GM12878 (cell line): ENCODE measurements around the gene GAMT. TPM values are rescaled to one million over a fixed set of nuclear protein-coding genes. Genes with fewer than 3 reads are reported as not detected.

Experiments
- ATAC-seq: fragments of 200-7000 bp; cut with Tn5 transposase; 3 replicates; pipeline ENCODE4 v1.9.1; 2020; ENCODE audit warnings: mild to moderate bottlenecking, moderate library complexity
- BruUV-seq: library from RNA; stranded (reverse); fragments of 400-500 nt; replicated peaks from 2 replicates; lab custom pipeline; 2021; lab: Mats Ljungman, UMichigan
- CTCF ChIA-PET: fragments of 300-600 bp; sonication (Branson Sonifier 250); formaldehyde crosslinking; extraction: SDS; loops from one replicate; lab custom pipeline; 2021; ENCODE audit warnings: inconsistent platforms; lab: Yijun Ruan, JAX
- POLR2A ChIA-PET: fragments of 350-600 bp; formaldehyde crosslinking; extraction: SDS; loops from one replicate; lab custom pipeline; 2021; ENCODE audit warnings: inconsistent platforms; lab: Charles Lee
- RAD21 ChIA-PET: fragments of 300-600 bp; sonication (Branson Sonifier 250); formaldehyde crosslinking; loops from one replicate; lab custom pipeline; 2023; ENCODE audit warnings: antibody characterized with exemption; ENCODE audit not compliant: unreplicated experiment; lab: Charles Lee
- SMC1A ChIA-PET: fragments of 300-600 bp; sonication (Branson Sonifier 250); formaldehyde crosslinking; loops from one replicate; lab custom pipeline; 2023; ENCODE audit not compliant: unreplicated experiment, uncharacterized antibody; lab: Charles Lee
- DNase-seq: peaks from one replicate; pipeline ENCODE4 v3.0.0-alpha.2; 2011; ENCODE audit warnings: low read depth, low spot score
- FAIRE-seq: peaks from 3 replicates; lab custom pipeline; 2011; peaks lifted over from hg19 to GRCh38; lab: Jason Lieb, UNC
- H2AFZ ChIP-seq: 2 replicates; pipeline ENCODE4 v1.6.0; 2011; ENCODE audit warnings: low read depth, low read length, control low read depth; ENCODE audit not compliant: control insufficient read depth
- H3K27ac ChIP-seq: 2 replicates; pipeline ENCODE4 v1.5.1; 2011; ENCODE audit warnings: control low read depth; ENCODE audit not compliant: control insufficient read depth, insufficient read depth
- H3K27me3 ChIP-seq, 2 experiments: replicated peaks in 1 of 2; 2 replicates each; pipeline versions ENCODE4 v1.6.0 to v1.6.1; 2011; ENCODE audit warnings: low read length in 1 of 2; ENCODE audit not compliant: control insufficient read depth in 2 of 2, insufficient read depth in 2 of 2
- H3K36me3 ChIP-seq, 2 experiments: 2 replicates each; pipeline ENCODE4 v1.5.1; 2011; ENCODE audit warnings: low read length in 1 of 2; ENCODE audit not compliant: control insufficient read depth in 2 of 2, insufficient read depth in 2 of 2
- H3K4me1 ChIP-seq: 2 replicates; pipeline ENCODE4 v1.6.1; 2011; ENCODE audit warnings: mild to moderate bottlenecking, low read length, moderate library complexity, mixed read lengths; ENCODE audit not compliant: control insufficient read depth, insufficient read depth
- H3K4me2 ChIP-seq: 2 replicates; pipeline ENCODE4 v1.6.0; 2011; ENCODE audit warnings: control low read depth; ENCODE audit not compliant: control insufficient read depth, insufficient read depth
- H3K4me3 ChIP-seq: fragments of 200-600 bp; sonication (generic); 2 replicates; pipeline ENCODE4 v1.5.1; 2016
- H3K79me2 ChIP-seq: 2 replicates; pipeline ENCODE4 v1.6.0; 2011; ENCODE audit warnings: low read length; ENCODE audit not compliant: control insufficient read depth, insufficient read depth
- H3K9ac ChIP-seq: 2 replicates; pipeline ENCODE4 v1.8.0; 2011; ENCODE audit warnings: low read length, control low read depth, mixed read lengths; ENCODE audit not compliant: control insufficient read depth, insufficient read depth
- H3K9me3 ChIP-seq: replicated peaks from 3 replicates; pipeline ENCODE4 v1.5.1; 2011; ENCODE audit warnings: mild to moderate bottlenecking, low read length; ENCODE audit not compliant: control insufficient read depth, insufficient read depth
- H4K20me1 ChIP-seq: 2 replicates; pipeline ENCODE4 v1.6.0; 2011; ENCODE audit not compliant: control insufficient read depth, insufficient read depth
- CEBPB ChIP-seq, 2 experiments: fragments of 150-350 bp in 1 of 2; IDR thresholded peaks; 2 replicates each; pipeline ENCODE4 v1.6.1; 2012 to 2014; ENCODE audit warnings: low read depth in 2 of 2, low read length in 2 of 2, borderline replicate concordance in 1 of 2, inconsistent platforms in 1 of 2
- CHD4 ChIP-seq: fragments of 200-600 bp; sonication (generic); IDR thresholded peaks from 2 replicates; pipeline ENCODE4 v1.6.1; 2016; ENCODE audit warnings: mild to moderate bottlenecking
- EGR1 ChIP-seq, 2 experiments: IDR thresholded peaks; 1 replicate in 1 of 2; 2 replicates in 1 of 2; pipeline ENCODE4 v1.6.1; 2011 to 2012; ENCODE audit warnings: low read depth in 2 of 2, low read length in 2 of 2, borderline replicate concordance in 1 of 2, mild to moderate bottlenecking in 1 of 2, moderate library complexity in 1 of 2
- ETV6 ChIP-seq, 2 experiments: fragments of 450-650 bp in 1 of 2; IDR thresholded peaks in 1 of 2; conservative IDR thresholded peaks in 1 of 2; 2 replicates each; pipeline ENCODE4 v1.6.1; 2014; ENCODE audit warnings: antibody characterized with exemption in 1 of 2, borderline replicate concordance in 1 of 2, low read depth in 1 of 2, mild to moderate bottlenecking in 1 of 2, moderate library complexity in 1 of 2
- EZH2 ChIP-seq: IDR thresholded peaks from 2 replicates; pipeline ENCODE4 v1.6.1; 2012; ENCODE audit warnings: low read depth, mild to moderate bottlenecking, control low read depth, inconsistent platforms, low read length, borderline replicate concordance; ENCODE audit not compliant: control insufficient read depth
- IKZF1 ChIP-seq: fragments of 450-650 bp; conservative IDR thresholded peaks from 2 replicates; pipeline ENCODE4 v1.6.1; 2017; ENCODE audit warnings: antibody characterized with exemption, mild to moderate bottlenecking
- KDM1A ChIP-seq: fragments of 200-600 bp; sonication (generic); IDR thresholded peaks from 2 replicates; pipeline ENCODE4 v1.6.1; 2016; ENCODE audit warnings: borderline replicate concordance
- NBN ChIP-seq: fragments of 450-650 bp; IDR thresholded peaks from 2 replicates; pipeline ENCODE4 v1.6.1; 2016
- RCOR1 ChIP-seq: conservative IDR thresholded peaks from 2 replicates; pipeline ENCODE4 v1.6.1; 2012; ENCODE audit warnings: low read depth, low read length, improper control_type of control experiment
- SREBF2 ChIP-seq: IDR thresholded peaks from 2 replicates; pipeline ENCODE4 v1.6.1; 2012; ENCODE audit warnings: mild to moderate bottlenecking, low read length
- SRF ChIP-seq, 2 experiments: IDR thresholded peaks; 2 replicates each; pipeline ENCODE4 v1.6.1; 2011; ENCODE audit warnings: low read depth in 2 of 2, low read length in 2 of 2, mild to moderate bottlenecking in 1 of 2, moderate library complexity in 1 of 2
- SUZ12 ChIP-seq: fragments of 200-600 bp; sonication (generic); IDR thresholded peaks from one replicate; pipeline ENCODE4 v1.6.1; 2018; ENCODE audit warnings: antibody characterized with exemption, mild to moderate bottlenecking; ENCODE audit not compliant: unreplicated experiment
- WRNIP1 ChIP-seq: IDR thresholded peaks from 2 replicates; pipeline ENCODE4 v1.6.1; 2011; ENCODE audit warnings: low read depth, low read length, improper control_type of control experiment, borderline replicate concordance
- ZNF207 ChIP-seq: fragments of 450-650 bp; IDR thresholded peaks from 2 replicates; pipeline ENCODE4 v1.6.1; 2014; ENCODE audit warnings: antibody characterized with exemption, mild to moderate bottlenecking, borderline replicate concordance
- WGBS: methylation state at CpG from one replicate; pipeline ENCODE4 v1.1.6; 2016; ENCODE audit warnings: low lambda C conversion rate; ENCODE audit not compliant: insufficient replicate concordance, insufficient coverage; ENCODE audit errors: missing lambda C conversion rate; 5-methylcytosine and 5-hydroxymethylcytosine counted together
- in situ Hi-C: fragments of 300-500 bp; cut with MboI; formaldehyde crosslinking; loops from 9 replicates; pipeline ENCODE4 v1.14.3; 2018; ENCODE audit warnings: mixed read lengths
- intact Hi-C: fragments of 100-400 bp; cut with micrococcal nuclease; formaldehyde crosslinking; loops from one replicate; pipeline ENCODE4 v1.14.2; 2022; ENCODE audit not compliant: unreplicated experiment
- polyA plus RNA-seq, 11 experiments: library from polyadenylated mRNA; depleted of rRNA in 4 of 11; unstranded in 6 of 11; stranded (reverse) in 5 of 11; fragments of >200 nt; fragmentation: Nextera tagmentation in 4 of 11; fragmentation: Illumina TruSeq in 1 of 11; extraction: Ambion mirVana in 4 of 11; extraction: Trizol in 1 of 11; gene quantifications; 1 replicate in 1 of 11; 2 replicates in 10 of 11; pipeline versions ENCODE4 v1.2.1 to v1.2.3, GENCODE V29; 2011 to 2016; ENCODE audit warnings: inconsistent platforms in 2 of 11, missing spikeins in 2 of 11, low read depth in 1 of 11
- total RNA-seq, 4 experiments: library from RNA; depleted of rRNA in 3 of 4; stranded (reverse); fragments of >200 nt in 3 of 4; fragmentation: Illumina TruSeq in 1 of 4; extraction: Trizol in 1 of 4; gene quantifications; 2 replicates each; pipeline versions ENCODE4 v1.2.1 to v1.2.3, GENCODE V29; 2013 to 2021
- TF ChIP-seq, protein P1 (sequence below): fragments of 150-350 bp; IDR thresholded peaks from 2 replicates; pipeline ENCODE4 v1.6.1; 2014; ENCODE audit warnings: mild to moderate bottlenecking, low read depth, low read length

GAMT gene
- total and polyA plus RNA-seq, 10 of the 15 experiments (the other 5 are each of a cell fraction or from before 2014, with no cell fraction given), result 1.6 to 131 (median 38.8) TPM

DNA sequence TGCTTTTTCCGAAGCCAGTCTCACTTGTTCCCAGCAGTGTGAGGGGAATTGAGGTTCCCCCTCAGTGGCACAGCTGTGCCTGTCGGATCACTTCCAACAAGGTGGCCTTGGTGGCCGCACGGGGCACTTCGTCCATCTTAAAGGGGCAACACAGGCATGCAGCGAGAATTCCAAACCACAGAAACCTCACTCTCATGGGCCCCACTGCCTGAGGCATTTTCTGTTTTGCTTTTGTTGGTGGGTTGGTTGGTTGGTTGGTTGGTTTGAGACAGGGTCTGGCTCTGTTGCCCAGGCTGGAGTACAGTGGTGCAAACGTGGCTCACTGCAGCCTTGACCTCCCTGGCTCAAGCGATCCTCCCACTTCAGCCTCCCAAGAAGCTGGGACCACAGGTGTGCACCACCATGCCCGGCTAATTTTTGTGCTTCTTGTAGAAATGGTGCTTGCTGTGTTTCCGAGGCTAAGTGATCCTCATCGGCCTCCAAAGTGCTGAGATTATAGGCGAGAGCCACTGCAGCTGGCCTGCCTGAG is 21.3 kb downstream of the GAMT start:
- Histone ChIP-seq H3K4me2 (no peak overlapping the region), H3K36me3 (no peaks in the 10 kb centered on the region), H3K9me3 (no peaks in the 10 kb centered on the region), H3K4me1 (no peaks in the 10 kb centered on the region), H3K4me3 (no peak overlapping the region), H3K79me2 (peaks cover 11% of the 10 kb centered on the region), H2AFZ (no peak overlapping the region), H4K20me1 (no peaks in the 10 kb centered on the region), H3K9ac (no peak overlapping the region), H3K27me3 (no peaks in the 10 kb centered on the region), H3K27ac (no peak overlapping the region)
- SMC1A ChIA-PET, result no interaction called here
- CTCF ChIA-PET, result interaction anchor here (1.2 kb wide), 1 partner anchor 101 kb away, joined by 5 read pairs; no protein-coding TSS in a partner anchor
- TF ChIP-seq IKZF1 (no peak), SRF (IDR thresholded peaks at IDR 0.05; ENCODE audit: low read depth in 2 of 2, low read length in 2 of 2) (no peak), EGR1 (IDR thresholded peaks at IDR 0.05; ENCODE audit: borderline replicate concordance in 1 of 2, low read depth in 2 of 2, low read length in 2 of 2) (no peak)
- ATAC-seq, result no peak
- intact Hi-C loops, result no loop called here
- no peak for DNase-seq
- RAD21 ChIA-PET, result no interaction called here
- BruUV-seq, result no TSS peak
- in situ Hi-C loops, result no loop called here
- POLR2A ChIA-PET, result no interaction called here
- 67% methylated on average over 12 of the region's 12 CpGs for WGBS
- FAIRE-seq, result no peak

DNA sequence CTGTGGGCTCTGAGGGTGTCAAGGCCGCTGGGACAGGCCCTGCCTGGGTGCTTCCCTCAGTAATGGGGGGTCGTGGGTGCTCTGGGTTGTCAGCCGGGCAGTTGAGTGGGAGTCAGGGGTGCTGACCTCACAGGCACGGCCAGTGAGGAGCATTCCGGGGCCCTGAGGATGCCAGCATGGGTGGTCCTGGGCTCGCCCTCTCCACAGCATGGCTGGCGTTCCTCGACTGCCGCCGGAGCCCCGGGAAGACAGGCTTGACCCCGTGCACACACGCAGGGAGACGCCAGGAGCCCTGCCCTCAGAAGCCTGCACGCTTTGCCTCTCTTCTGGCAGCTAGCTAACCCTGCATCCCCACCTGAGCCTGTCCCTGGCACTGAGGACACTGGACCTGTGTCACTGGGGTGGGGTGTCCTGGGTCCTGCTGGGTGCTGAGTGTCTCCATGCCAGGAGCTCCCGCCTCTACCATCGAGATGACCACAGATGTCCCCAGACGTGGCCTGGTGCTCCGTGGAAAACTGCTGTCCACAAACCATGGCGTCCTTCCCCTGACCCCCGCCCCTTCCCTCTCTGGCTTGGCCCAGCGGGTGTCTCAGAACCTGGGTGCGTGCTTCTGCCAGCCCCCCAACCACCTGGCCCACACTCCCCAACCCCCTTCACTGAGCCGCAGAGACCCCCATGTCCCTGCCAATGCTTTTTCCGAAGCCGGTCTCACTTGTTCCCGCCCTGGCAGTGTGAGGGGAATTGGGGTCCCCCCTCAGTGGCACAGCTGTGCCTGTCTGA is 22.0 kb downstream of the GAMT start:
- BruUV-seq, result no TSS peak
- 61% methylated on average over 24 of the region's 27 CpGs for WGBS
- no peak overlapping the region for H3K4me2 ChIP-seq
- intact Hi-C loops (no loop called here), in situ Hi-C loops (no loop called here)
- H2AFZ ChIP-seq, result no peak overlapping the region
- ATAC-seq (no peak), DNase-seq (no peak), FAIRE-seq (no peak)
- no peak overlapping the region for H3K9ac ChIP-seq
- CTCF ChIA-PET, result interaction anchor here (1.2 kb wide), 1 partner anchor 100 kb away, joined by 5 read pairs; no protein-coding TSS in a partner anchor
- H3K27me3 ChIP-seq, result no peaks in the 10 kb centered on the region
- H3K27ac ChIP-seq, result no peak overlapping the region
- peaks cover 6% of the 10 kb centered on the region for H3K79me2 ChIP-seq
- H4K20me1 ChIP-seq, result no peaks in the 10 kb centered on the region
- H3K36me3 ChIP-seq, result no peaks in the 10 kb centered on the region; a peak in 1 of 4 replicates
- POLR2A ChIA-PET, result no interaction called here
- no peaks in the 10 kb centered on the region for H3K4me1 ChIP-seq
- H3K9me3 ChIP-seq, result no peaks in the 10 kb centered on the region
- no peak overlapping the region for H3K4me3 ChIP-seq
- SMC1A ChIA-PET, result no interaction called here
- RAD21 ChIA-PET, result no interaction called here
- no peak for TF ChIP-seq EZH2
- TF ChIP-seq, protein P1, sequence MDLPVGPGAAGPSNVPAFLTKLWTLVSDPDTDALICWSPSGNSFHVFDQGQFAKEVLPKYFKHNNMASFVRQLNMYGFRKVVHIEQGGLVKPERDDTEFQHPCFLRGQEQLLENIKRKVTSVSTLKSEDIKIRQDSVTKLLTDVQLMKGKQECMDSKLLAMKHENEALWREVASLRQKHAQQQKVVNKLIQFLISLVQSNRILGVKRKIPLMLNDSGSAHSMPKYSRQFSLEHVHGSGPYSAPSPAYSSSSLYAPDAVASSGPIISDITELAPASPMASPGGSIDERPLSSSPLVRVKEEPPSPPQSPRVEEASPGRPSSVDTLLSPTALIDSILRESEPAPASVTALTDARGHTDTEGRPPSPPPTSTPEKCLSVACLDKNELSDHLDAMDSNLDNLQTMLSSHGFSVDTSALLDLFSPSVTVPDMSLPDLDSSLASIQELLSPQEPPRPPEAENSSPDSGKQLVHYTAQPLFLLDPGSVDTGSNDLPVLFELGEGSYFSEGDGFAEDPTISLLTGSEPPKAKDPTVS, result no peak
- TF ChIP-seq WRNIP1, result no peak
- no peak for TF ChIP-seq ZNF207
- no peak for TF ChIP-seq SREBF2
- TF ChIP-seq CHD4, result no peak
- no peak for TF ChIP-seq KDM1A
- no peak for TF ChIP-seq ETV6 (conservative IDR thresholded peaks at IDR 0.05 in 1 of 2, IDR thresholded peaks at IDR 0.05 in 1 of 2; ENCODE audit: borderline replicate concordance in 1 of 2, low read depth in 1 of 2)
- no peak for TF ChIP-seq SUZ12
- no peak for TF ChIP-seq CEBPB (IDR thresholded peaks at IDR 0.05; ENCODE audit: borderline replicate concordance in 1 of 2, low read depth in 2 of 2, low read length in 2 of 2)
- no peak for TF ChIP-seq NBN
- TF ChIP-seq SRF (IDR thresholded peaks at IDR 0.05; ENCODE audit: low read depth in 2 of 2, low read length in 2 of 2), result no peak
- no peak for TF ChIP-seq RCOR1
